Astrocyte (in vitro differentiated cells and primary cell): ENCODE measurements around the gene YBX2.

Experiments
- CTCF ChIP-seq: IDR thresholded peaks from 2 replicates; pipeline ENCODE4 v1.5.1; 2011; ENCODE audit warnings: low read depth, mild to moderate bottlenecking, inconsistent platforms, low read length, moderate library complexity; ENCODE audit not compliant: insufficient read depth
- EZH2 ChIP-seq: IDR thresholded peaks from 2 replicates; pipeline ENCODE4 v1.6.1; 2012; ENCODE audit warnings: mild to moderate bottlenecking, low read length, inconsistent platforms; ENCODE audit not compliant: insufficient read depth

GRCh38 chr17:7295230-7296180, 1.1 kb upstream of the YBX2 start:
- TF ChIP-seq CTCF (no peak), EZH2 (no peak)
